ENCODE data around the gene HRAS.

HRAS gene

DNA sequence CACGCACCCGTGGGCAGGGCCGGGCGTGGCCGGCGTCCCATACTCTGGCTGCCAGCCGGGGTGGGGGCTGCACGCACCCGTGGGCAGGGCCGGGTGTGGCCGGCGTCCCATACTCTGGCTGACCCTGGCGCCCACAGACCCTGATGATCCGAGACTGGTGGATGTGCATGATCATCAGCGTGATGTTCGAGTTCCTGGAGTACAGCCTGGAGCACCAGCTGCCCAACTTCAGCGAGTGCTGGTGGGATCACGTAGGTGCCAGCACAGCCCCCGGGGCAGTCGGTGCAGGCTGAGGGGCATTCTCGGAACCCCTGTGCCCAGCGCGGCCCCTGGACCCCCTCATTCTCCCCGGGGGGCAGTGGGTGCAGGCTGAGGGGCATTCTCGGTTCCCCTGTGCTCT lies 47.3 kb downstream of the HRAS start:
- TF ChIP-seq EZH2 (IDR thresholded peaks at IDR 0.05) (no peak), FOXP2 (optimal IDR thresholded peaks at IDR 0.05; ENCODE audit: control extremely low read depth, extremely low read length, insufficient read depth) (no peak), POLR2AphosphoS5 (IDR thresholded peaks at IDR 0.05; ENCODE audit: borderline replicate concordance, low read depth, low read length) (no peak)
- H3K9ac ChIP-seq (ENCODE audit: insufficient read length): no peak overlapping the region
- no peak for DNase-seq (ENCODE audit: low read depth, low spot score)
- no peaks in the 10 kb centered on the region; the same call in 1 of the 2 replicates for H3K36me3 ChIP-seq (ENCODE audit: insufficient read depth, low read length)
- H3K9me3 ChIP-seq (ENCODE audit: low read depth, low read length): no peaks in the 10 kb centered on the region
- H3K27ac ChIP-seq: no peak overlapping the region
- no peak overlapping the region for H3K4me3 ChIP-seq

DNA sequence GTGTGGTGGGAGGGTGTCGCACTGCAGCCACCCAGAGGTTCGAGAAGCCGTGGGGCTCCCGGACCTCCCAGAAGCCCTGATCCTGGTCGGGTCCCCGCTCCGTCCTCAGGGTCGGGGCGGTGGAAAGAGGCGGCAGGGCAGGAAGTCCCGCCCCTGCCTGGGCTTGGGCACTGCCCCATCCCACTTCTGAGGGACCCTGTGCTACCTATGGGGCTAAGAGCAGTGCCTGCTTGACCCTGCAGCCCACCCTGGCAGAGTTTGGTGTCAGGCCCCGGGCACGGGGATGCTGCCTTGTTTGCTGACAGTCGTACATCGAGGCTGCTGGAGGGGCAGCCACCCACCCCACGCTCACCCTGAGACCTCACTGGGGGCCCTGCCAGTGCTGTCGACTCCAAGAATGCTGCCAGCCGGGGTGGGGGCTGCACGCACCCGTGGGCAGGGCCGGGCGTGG lies 47.8 kb downstream of the HRAS start:
- no peak overlapping the region for H3K27ac ChIP-seq
- no peaks in the 10 kb centered on the region; the same call in 1 of the 2 replicates for H3K36me3 ChIP-seq (ENCODE audit: insufficient read depth, low read length)
- H3K4me3 ChIP-seq: no peak overlapping the region
- no peak overlapping the region for H3K9ac ChIP-seq (ENCODE audit: insufficient read length)
- no peaks in the 10 kb centered on the region for H3K9me3 ChIP-seq (ENCODE audit: low read depth, low read length)
- DNase-seq (ENCODE audit: low read depth, low spot score): no peak
- TF ChIP-seq FOXP2 (optimal IDR thresholded peaks at IDR 0.05; ENCODE audit: control extremely low read depth, extremely low read length, insufficient read depth): no peak
- no peak for TF ChIP-seq EZH2 (IDR thresholded peaks at IDR 0.05)
- TF ChIP-seq POLR2AphosphoS5 (IDR thresholded peaks at IDR 0.05; ENCODE audit: borderline replicate concordance, low read depth, low read length): no peak

DNA sequence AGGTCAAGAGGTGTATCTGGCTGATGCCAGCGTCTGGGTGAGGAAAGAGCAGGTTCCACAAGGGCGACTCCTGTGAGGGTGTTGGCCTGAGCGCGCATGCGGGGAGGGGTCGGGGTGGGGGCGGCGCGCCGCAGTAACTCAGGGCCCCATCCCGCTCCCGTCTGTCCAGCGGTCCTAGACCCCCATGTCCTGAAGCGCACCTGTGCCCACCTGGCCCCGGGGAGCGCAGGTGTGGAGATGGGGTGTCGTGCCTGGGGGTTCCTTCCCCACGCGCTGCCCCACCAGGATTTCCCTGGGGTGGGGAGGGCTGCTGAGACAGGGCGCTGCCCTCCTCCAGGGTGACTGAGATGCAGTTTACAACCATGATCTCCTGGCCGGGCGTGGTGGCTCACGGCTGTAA lies 49.2 kb downstream of the HRAS start:
- H3K9ac ChIP-seq (ENCODE audit: insufficient read length): no peak overlapping the region
- no peak overlapping the region for H3K4me3 ChIP-seq
- DNase-seq (ENCODE audit: low read depth, low spot score): no peak
- no peaks in the 10 kb centered on the region; the same call in 1 of the 2 replicates for H3K36me3 ChIP-seq (ENCODE audit: insufficient read depth, low read length)
- no peak overlapping the region for H3K27ac ChIP-seq
- TF ChIP-seq FOXP2 (optimal IDR thresholded peaks at IDR 0.05; ENCODE audit: control extremely low read depth, extremely low read length, insufficient read depth) (no peak), POLR2AphosphoS5 (IDR thresholded peaks at IDR 0.05; ENCODE audit: borderline replicate concordance, low read depth, low read length) (no peak), EZH2 (IDR thresholded peaks at IDR 0.05) (no peak)
- no peaks in the 10 kb centered on the region for H3K9me3 ChIP-seq (ENCODE audit: low read depth, low read length)

DNA sequence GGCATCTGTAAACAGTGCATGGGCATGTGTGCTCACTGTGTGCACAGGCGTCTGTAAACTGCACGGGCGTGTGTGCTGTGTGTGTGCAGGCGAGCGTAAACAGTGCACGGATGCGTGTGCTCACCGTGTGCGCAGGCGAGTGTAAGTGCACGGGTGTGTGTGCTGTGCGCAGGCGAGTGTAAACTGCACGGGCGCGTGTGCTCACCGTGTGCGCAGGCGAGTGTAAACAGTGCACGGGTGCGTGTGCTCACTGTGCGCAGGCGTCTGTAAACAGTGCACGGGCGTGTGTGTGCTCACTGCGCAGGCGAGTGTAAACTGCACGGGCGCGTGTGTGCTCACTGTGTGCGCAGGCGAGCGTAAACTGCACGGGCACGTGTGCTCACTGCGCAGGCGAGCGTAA lies 50.8 kb downstream of the HRAS start:
- no peak for DNase-seq (ENCODE audit: low read depth, low spot score)
- TF ChIP-seq POLR2AphosphoS5 (IDR thresholded peaks at IDR 0.05; ENCODE audit: borderline replicate concordance, low read depth, low read length) (no peak), FOXP2 (optimal IDR thresholded peaks at IDR 0.05; ENCODE audit: control extremely low read depth, extremely low read length, insufficient read depth) (no peak), EZH2 (IDR thresholded peaks at IDR 0.05) (no peak)
- H3K9ac ChIP-seq (ENCODE audit: insufficient read length): no peak overlapping the region
- no peak overlapping the region for H3K4me3 ChIP-seq
- no peaks in the 10 kb centered on the region for H3K9me3 ChIP-seq (ENCODE audit: low read depth, low read length)
- H3K27ac ChIP-seq: no peak overlapping the region
- no peaks in the 10 kb centered on the region for H3K36me3 ChIP-seq (ENCODE audit: insufficient read depth, low read length)
